ENCODE results near the gene WDPCP.

- TF ChIP-seq CTCF (IDR thresholded peaks at IDR 0.05) (no peak), POLR2A (IDR thresholded peaks at IDR 0.05) (no peak)
Observed at GRCh38 chr2:63192169-63192888, 395.9 kb downstream of the WDPCP start.
